Gastroesophageal sphincter (tissue), 3 donors: ENCODE measurements around the gene C14orf119.

Experiments
- CTCF ChIP-seq, 4 experiments: fragments of 200-600 bp in 2 of 4; fragments of 450-650 bp in 2 of 4; sonication (generic) in 1 of 4; IDR thresholded peaks; one replicate each; pipeline ENCODE4 v1.5.1; 2017 to 2019; ENCODE audit warnings: antibody characterized with exemption in 4 of 4, mild to moderate bottlenecking in 2 of 4, moderate library complexity in 2 of 4
- EP300 ChIP-seq: sonication (generic); formaldehyde crosslinking; IDR thresholded peaks from one replicate; pipeline ENCODE4 v1.6.1; 2017; ENCODE audit warnings: antibody characterized with exemption, mild to moderate bottlenecking
- POLR2A ChIP-seq, 2 donors: fragments of 450-650 bp; IDR thresholded peaks; one replicate each; pipeline ENCODE4 v1.6.1; 2017; ENCODE audit warnings: antibody characterized with exemption in 2 of 2, mild to moderate bottlenecking in 2 of 2, moderate library complexity in 1 of 2

GRCh38 chr14:23101986-23102625 is 6.8 kb downstream of the C14orf119 start:
- no peak for TF ChIP-seq CTCF (IDR thresholded peaks at IDR 0.05)
- TF ChIP-seq POLR2A (IDR thresholded peaks at IDR 0.05), result no peak
- no peak for TF ChIP-seq EP300
